ENCODE results near the gene STAT6.

The STAT6 gene

GRCh38 chr12:57146092-57146491, 34.9 kb upstream of the STAT6 start:
- no peak for ATAC-seq (ENCODE audit: low read depth)
- Histone ChIP-seq H3K27ac (ENCODE audit: poor library complexity, severe bottlenecking) (no peak overlapping the region), H3K36me3 (ENCODE audit: low read depth) (peaks cover 20% of the 10 kb centered on the region), H3K4me3 (ENCODE audit: severe bottlenecking) (no peak overlapping the region), H3K4me1 (ENCODE audit: insufficient read depth, poor library complexity, severe bottlenecking) (peaks cover 12% of the 10 kb centered on the region), H3K27me3 (ENCODE audit: insufficient read depth, poor library complexity, severe bottlenecking) (no peaks in the 10 kb centered on the region), H3K9me3 (ENCODE audit: severe bottlenecking) (no peaks in the 10 kb centered on the region)
- no peak for TF ChIP-seq CTCF (IDR thresholded peaks at IDR 0.05; ENCODE audit: poor library complexity, severe bottlenecking)
- no peak for DNase-seq (ENCODE audit: low spot score)

- Histone ChIP-seq H3K27me3 (ENCODE audit: insufficient read depth, poor library complexity, severe bottlenecking) (no peaks in the 10 kb centered on the region), H3K9me3 (ENCODE audit: severe bottlenecking) (no peaks in the 10 kb centered on the region), H3K36me3 (ENCODE audit: low read depth) (peaks cover 20% of the 10 kb centered on the region), H3K27ac (ENCODE audit: poor library complexity, severe bottlenecking) (no peak overlapping the region), H3K4me3 (ENCODE audit: severe bottlenecking) (no peak overlapping the region), H3K4me1 (ENCODE audit: insufficient read depth, poor library complexity, severe bottlenecking) (peaks cover 12% of the 10 kb centered on the region)
- no peak for TF ChIP-seq CTCF (IDR thresholded peaks at IDR 0.05; ENCODE audit: poor library complexity, severe bottlenecking)
- ATAC-seq (ENCODE audit: low read depth) (no peak), DNase-seq (ENCODE audit: low spot score) (no peak)
Observed at GRCh38 chr12:57145460-57146059, 34.4 kb upstream of the STAT6 start.

GRCh38 chr12:57143454-57143853, 32.3 kb upstream of the STAT6 start:
- no peak for DNase-seq (ENCODE audit: low spot score)
- no peak overlapping the region for H3K4me3 ChIP-seq (ENCODE audit: severe bottlenecking)
- H3K9me3 ChIP-seq (ENCODE audit: severe bottlenecking), result no peaks in the 10 kb centered on the region
- no peak for ATAC-seq (ENCODE audit: low read depth)
- peaks cover 30% of the 10 kb centered on the region for H3K36me3 ChIP-seq (ENCODE audit: low read depth)
- H3K27me3 ChIP-seq (ENCODE audit: insufficient read depth, poor library complexity, severe bottlenecking), result no peaks in the 10 kb centered on the region
- TF ChIP-seq CTCF (IDR thresholded peaks at IDR 0.05; ENCODE audit: poor library complexity, severe bottlenecking), result no peak
- H3K4me1 ChIP-seq (ENCODE audit: insufficient read depth, poor library complexity, severe bottlenecking), result peaks cover under 1% of the 10 kb centered on the region
- no peak overlapping the region for H3K27ac ChIP-seq (ENCODE audit: poor library complexity, severe bottlenecking)

GRCh38 chr12:57142727-57143126, 31.6 kb upstream of the STAT6 start:
- Histone ChIP-seq H3K36me3 (ENCODE audit: low read depth) (peaks cover 30% of the 10 kb centered on the region), H3K27ac (ENCODE audit: poor library complexity, severe bottlenecking) (no peak overlapping the region), H3K27me3 (ENCODE audit: insufficient read depth, poor library complexity, severe bottlenecking) (no peaks in the 10 kb centered on the region), H3K4me1 (ENCODE audit: insufficient read depth, poor library complexity, severe bottlenecking) (no peaks in the 10 kb centered on the region), H3K4me3 (ENCODE audit: severe bottlenecking) (no peak overlapping the region), H3K9me3 (ENCODE audit: severe bottlenecking) (no peaks in the 10 kb centered on the region)
- DNase-seq (ENCODE audit: low spot score) (no peak), ATAC-seq (ENCODE audit: low read depth) (no peak)
- TF ChIP-seq CTCF (IDR thresholded peaks at IDR 0.05; ENCODE audit: poor library complexity, severe bottlenecking), result no peak

GRCh38 chr12:57142121-57142520, 31.0 kb upstream of the STAT6 start:
- no peak overlapping the region for H3K4me3 ChIP-seq (ENCODE audit: severe bottlenecking)
- ATAC-seq (ENCODE audit: low read depth) (no peak), DNase-seq (ENCODE audit: low spot score) (no peak)
- TF ChIP-seq CTCF (IDR thresholded peaks at IDR 0.05; ENCODE audit: poor library complexity, severe bottlenecking), result no peak
- peaks cover 30% of the 10 kb centered on the region for H3K36me3 ChIP-seq (ENCODE audit: low read depth)
- H3K4me1 ChIP-seq (ENCODE audit: insufficient read depth, poor library complexity, severe bottlenecking), result no peaks in the 10 kb centered on the region
- no peaks in the 10 kb centered on the region for H3K9me3 ChIP-seq (ENCODE audit: severe bottlenecking)
- no peak overlapping the region for H3K27ac ChIP-seq (ENCODE audit: poor library complexity, severe bottlenecking)
- no peaks in the 10 kb centered on the region for H3K27me3 ChIP-seq (ENCODE audit: insufficient read depth, poor library complexity, severe bottlenecking)

Data from RWPE2 (cell line).